ENCODE data around the gene RNASEH2B. TPM values are rescaled to one million over a fixed set of nuclear protein-coding genes. Genes with fewer than 3 reads are reported as not detected.

The RNASEH2B gene
- total RNA-seq, 4 donors from 2014 or later: 13.8 to 37.5 (median 19.0) TPM

DNA sequence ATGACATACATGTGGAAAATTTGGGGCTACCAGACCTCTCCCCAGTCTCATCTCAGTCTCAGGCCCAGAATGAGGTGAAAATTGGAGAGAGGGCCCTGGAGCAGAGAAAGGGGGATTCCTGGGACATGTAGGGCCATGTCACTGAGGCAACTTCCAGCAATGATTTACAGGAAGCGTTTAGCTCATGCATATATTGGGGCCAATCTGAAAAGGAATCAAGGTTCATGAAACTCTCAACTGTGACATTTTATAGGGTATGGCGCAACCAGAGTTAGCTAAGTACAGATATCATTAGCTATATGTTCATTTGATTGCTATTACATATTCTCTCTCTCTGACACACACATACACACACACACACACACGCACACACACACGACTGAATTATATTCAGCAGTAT lies 86.3 kb downstream of the RNASEH2B start:
- DNase-seq: no peak
- no peak for TF ChIP-seq EP300 (IDR thresholded peaks at IDR 0.05; ENCODE audit: low read depth)
- TF ChIP-seq, protein P1, sequence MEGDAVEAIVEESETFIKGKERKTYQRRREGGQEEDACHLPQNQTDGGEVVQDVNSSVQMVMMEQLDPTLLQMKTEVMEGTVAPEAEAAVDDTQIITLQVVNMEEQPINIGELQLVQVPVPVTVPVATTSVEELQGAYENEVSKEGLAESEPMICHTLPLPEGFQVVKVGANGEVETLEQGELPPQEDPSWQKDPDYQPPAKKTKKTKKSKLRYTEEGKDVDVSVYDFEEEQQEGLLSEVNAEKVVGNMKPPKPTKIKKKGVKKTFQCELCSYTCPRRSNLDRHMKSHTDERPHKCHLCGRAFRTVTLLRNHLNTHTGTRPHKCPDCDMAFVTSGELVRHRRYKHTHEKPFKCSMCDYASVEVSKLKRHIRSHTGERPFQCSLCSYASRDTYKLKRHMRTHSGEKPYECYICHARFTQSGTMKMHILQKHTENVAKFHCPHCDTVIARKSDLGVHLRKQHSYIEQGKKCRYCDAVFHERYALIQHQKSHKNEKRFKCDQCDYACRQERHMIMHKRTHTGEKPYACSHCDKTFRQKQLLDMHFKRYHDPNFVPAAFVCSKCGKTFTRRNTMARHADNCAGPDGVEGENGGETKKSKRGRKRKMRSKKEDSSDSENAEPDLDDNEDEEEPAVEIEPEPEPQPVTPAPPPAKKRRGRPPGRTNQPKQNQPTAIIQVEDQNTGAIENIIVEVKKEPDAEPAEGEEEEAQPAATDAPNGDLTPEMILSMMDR (IDR thresholded peaks at IDR 0.05): no peak
- TF ChIP-seq POLR2A (IDR thresholded peaks at IDR 0.05): no peak
- TF ChIP-seq POLR2AphosphoS5 (IDR thresholded peaks at IDR 0.05): no peak
- Histone ChIP-seq H3K27ac (no peak overlapping the region), H3K9me3 (no peaks in the 10 kb centered on the region), H3K27me3 (no peaks in the 10 kb centered on the region), H3K36me3 (no peaks in the 10 kb centered on the region), H3K4me1 (peaks cover 0 to 25% (median 3%) of the 10 kb centered on the region in 4 donors), H3K4me3 (no peak overlapping the region)
- in situ Hi-C loops (cut with MboI; ENCODE audit: low pct_ligation_motif_present in 1 of 4, low pct_unique_long_range_greater_than_20kb in 1 of 4, low sequenced_read_pairs in 3 of 4): no loop called here
- 76 to 93% methylated on average over 4 of the region's 4 CpGs for WGBS, 2 donors (ENCODE audit: low coverage in 1 of 2)
- intact Hi-C loops (cut with DNase I; ENCODE audit: low total_unique reads): no loop called here

DNA sequence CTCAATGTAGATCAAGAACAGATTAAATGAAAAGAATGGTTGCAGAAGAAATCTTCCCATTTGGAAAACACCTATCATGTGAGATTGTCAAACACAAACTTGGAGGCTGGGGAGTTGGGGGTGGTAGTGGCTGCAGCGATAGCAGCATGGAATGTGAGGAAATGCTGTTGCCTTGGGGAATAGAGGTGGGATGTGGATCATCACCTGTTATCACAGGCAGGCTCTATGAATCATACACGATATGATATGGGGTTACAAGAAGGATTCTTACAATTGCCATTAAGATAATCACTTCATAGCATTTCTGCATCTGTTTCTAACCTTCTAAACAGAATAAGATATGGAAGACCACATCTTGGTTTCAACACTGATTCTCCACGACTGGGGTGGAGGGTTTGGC lies 88.7 kb downstream of the RNASEH2B start:
- H3K4me1 ChIP-seq: peaks cover 0 to 9% (median 0%) of the 10 kb centered on the region in 4 donors
- in situ Hi-C loops (cut with MboI; ENCODE audit: low pct_ligation_motif_present in 1 of 4, low pct_unique_long_range_greater_than_20kb in 1 of 4, low sequenced_read_pairs in 3 of 4): no loop called here

DNA sequence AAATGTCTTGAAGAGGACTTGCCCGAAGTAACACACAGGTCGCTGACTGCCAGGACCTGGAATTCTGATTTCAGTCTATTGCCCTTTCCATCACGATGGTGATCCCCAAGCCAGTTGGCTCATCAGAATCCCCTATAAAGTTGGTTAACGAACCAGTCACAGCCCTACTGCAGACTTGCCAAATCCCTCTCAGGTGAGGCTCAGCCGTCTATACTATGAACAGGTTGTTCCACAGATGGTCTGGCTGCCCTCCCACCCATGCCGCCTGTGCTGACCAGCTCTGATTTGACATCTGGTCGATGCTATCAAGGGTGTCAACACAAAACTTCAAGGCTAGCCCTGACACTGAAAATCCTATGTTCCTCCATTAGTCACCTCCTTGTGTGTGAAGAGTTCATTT lies 90.0 kb downstream of the RNASEH2B start:
- intact Hi-C loops (cut with DNase I; ENCODE audit: low total_unique reads): no loop called here
- WGBS, 2 donors (ENCODE audit: low coverage in 1 of 2): 89% methylated on average over 7 of the region's 7 CpGs; no CpG with 5 or more reads in 1 of the 2 donors
- DNase-seq: no peak
- H3K27me3 ChIP-seq: no peaks in the 10 kb centered on the region
- no peaks in the 10 kb centered on the region for H3K9me3 ChIP-seq
- H3K27ac ChIP-seq: no peak overlapping the region
- in situ Hi-C loops (cut with MboI; ENCODE audit: low pct_ligation_motif_present in 1 of 4, low pct_unique_long_range_greater_than_20kb in 1 of 4, low sequenced_read_pairs in 3 of 4): no loop called here
- TF ChIP-seq, protein P1 (IDR thresholded peaks at IDR 0.05): no peak
- TF ChIP-seq EP300 (IDR thresholded peaks at IDR 0.05; ENCODE audit: low read depth): no peak
- no peak for TF ChIP-seq POLR2AphosphoS5 (IDR thresholded peaks at IDR 0.05)
- TF ChIP-seq POLR2A (IDR thresholded peaks at IDR 0.05): no peak
- H3K4me3 ChIP-seq: no peak overlapping the region
- peaks cover 0 to 4% (median 0%) of the 10 kb centered on the region in 4 donors for H3K4me1 ChIP-seq
- no peaks in the 10 kb centered on the region for H3K36me3 ChIP-seq

More for the DNA sequence above, 88.7 kb downstream of the RNASEH2B start:
- TF ChIP-seq POLR2AphosphoS5 (IDR thresholded peaks at IDR 0.05): no peak
- TF ChIP-seq POLR2A (IDR thresholded peaks at IDR 0.05): no peak
- no peak for TF ChIP-seq EP300 (IDR thresholded peaks at IDR 0.05; ENCODE audit: low read depth)
- TF ChIP-seq, protein P1 (IDR thresholded peaks at IDR 0.05): no peak
- Histone ChIP-seq H3K27me3 (no peaks in the 10 kb centered on the region), H3K27ac (no peak overlapping the region), H3K36me3 (no peaks in the 10 kb centered on the region), H3K9me3 (no peaks in the 10 kb centered on the region), H3K4me3 (no peak overlapping the region)
- intact Hi-C loops (cut with DNase I; ENCODE audit: low total_unique reads): no loop called here
- DNase-seq: no peak
- WGBS, 2 donors (ENCODE audit: low coverage in 1 of 2): 90 to 94% methylated on average over 2 to 3 of the region's 3 CpGs

DNA sequence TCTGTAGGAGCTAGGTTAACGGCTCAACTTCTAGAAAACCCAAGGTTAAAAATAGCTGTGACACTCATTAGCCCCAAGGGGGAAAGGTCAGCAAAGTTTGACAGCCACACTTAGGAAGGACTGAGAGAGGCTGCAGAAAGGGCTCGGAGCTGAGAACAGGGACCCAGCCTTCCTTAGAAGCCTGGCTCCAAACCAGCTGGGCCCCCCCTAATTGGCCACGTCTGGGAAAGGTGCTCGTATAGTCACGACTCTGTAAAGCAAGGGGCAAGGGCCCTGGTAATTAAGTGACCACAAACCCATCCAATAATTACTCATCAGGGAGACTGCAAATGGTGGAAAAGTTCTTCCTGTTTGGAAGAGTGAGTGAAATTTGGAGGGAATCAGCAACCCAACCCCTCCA lies 90.5 kb downstream of the RNASEH2B start:
- Histone ChIP-seq H3K4me3 (no peak overlapping the region), H3K9me3 (no peaks in the 10 kb centered on the region), H3K27ac (no peak overlapping the region), H3K4me1 (peaks cover 0 to 4% (median 0%) of the 10 kb centered on the region in 4 donors), H3K36me3 (no peaks in the 10 kb centered on the region), H3K27me3 (no peaks in the 10 kb centered on the region)
- intact Hi-C loops (cut with DNase I; ENCODE audit: low total_unique reads): no loop called here
- in situ Hi-C loops (cut with MboI; ENCODE audit: low pct_ligation_motif_present in 1 of 4, low pct_unique_long_range_greater_than_20kb in 1 of 4, low sequenced_read_pairs in 3 of 4): no loop called here
- TF ChIP-seq POLR2AphosphoS5 (IDR thresholded peaks at IDR 0.05): no peak
- no peak for TF ChIP-seq EP300 (IDR thresholded peaks at IDR 0.05; ENCODE audit: low read depth)
- no peak for TF ChIP-seq POLR2A (IDR thresholded peaks at IDR 0.05)
- TF ChIP-seq, protein P1 (IDR thresholded peaks at IDR 0.05): no peak
- no peak for DNase-seq
- 55% methylated on average over 5 of the region's 5 CpGs; no CpG with 5 or more reads in 1 of the 2 donors for WGBS, 2 donors (ENCODE audit: low coverage in 1 of 2)
